Activated naive CD8-positive, alpha-beta T cell treated with anti-CD3 and anti-CD28 coated beads, Interleukin-2, amount 50 U/mL, for 24 hours (primary cell): ENCODE data around the gene DENND1A.
"Not testable (repeated sequence)": the region's sequence is repeated elsewhere in the genome, so short reads cannot be mapped to it uniquely, and the experiment has no call there.

Source experiments
- ATAC-seq: fragments of 150-1000 bp; cut with Tn5 transposase; one replicate; pipeline ENCODE4 v1.10.0; 2021
- DNase-seq: peaks from one replicate; pipeline ENCODE4 v3.0.0; 2021
- H3K27ac Mint-ChIP-seq: one replicate; pipeline ENCODE4 v1.8.0; 2021; ENCODE audit warnings: mild to moderate bottlenecking, mixed read lengths
- H3K27me3 Mint-ChIP-seq: one replicate; pipeline ENCODE4 v1.8.0; 2021; ENCODE audit warnings: mixed read lengths
- H3K36me3 Mint-ChIP-seq: one replicate; pipeline ENCODE4 v1.8.0; 2021; ENCODE audit warnings: low read depth, mixed read lengths
- H3K4me1 Mint-ChIP-seq: one replicate; pipeline ENCODE4 v1.8.0; 2021; ENCODE audit warnings: mixed read lengths
- H3K4me3 Mint-ChIP-seq: one replicate; pipeline ENCODE4 v1.8.0; 2021; ENCODE audit warnings: mild to moderate bottlenecking, moderate library complexity, mixed read lengths
- H3K9me3 Mint-ChIP-seq: one replicate; pipeline ENCODE4 v1.8.0; 2021; ENCODE audit warnings: mixed read lengths

DENND1A gene

GRCh38 chr9:123816817-123817472 lies 113.0 kb downstream of the DENND1A start:
- Mint-ChIP-seq H3K4me3 (no peak overlapping the region), H3K9me3 (no peaks in the 10 kb centered on the region), H3K36me3 (peaks cover 3% of the 10 kb centered on the region), H3K4me1 (no peaks in the 10 kb centered on the region), H3K27ac (no peak overlapping the region), H3K27me3 (no peaks in the 10 kb centered on the region)
- DNase-seq: no peak
- ATAC-seq: no peak

GRCh38 chr9:123815856-123816255 lies 114.1 kb downstream of the DENND1A start:
- H3K4me3 Mint-ChIP-seq, H3K27ac Mint-ChIP-seq, H3K36me3 Mint-ChIP-seq, H3K9me3 Mint-ChIP-seq, ATAC-seq, H3K4me1 Mint-ChIP-seq, DNase-seq, H3K27me3 Mint-ChIP-seq: not testable (repeated sequence)

- Mint-ChIP-seq H3K4me1 (no peaks in the 10 kb centered on the region), H3K36me3 (peaks cover 3% of the 10 kb centered on the region), H3K4me3 (no peak overlapping the region), H3K9me3 (no peaks in the 10 kb centered on the region), H3K27ac (no peak overlapping the region), H3K27me3 (no peaks in the 10 kb centered on the region)
- ATAC-seq (no peak), DNase-seq (no peak)
Observed at GRCh38 chr9:123814496-123814895, 115.4 kb downstream of the DENND1A start.

- DNase-seq (no peak), ATAC-seq (no peak)
- H3K27ac Mint-ChIP-seq: no peak overlapping the region
- H3K27me3 Mint-ChIP-seq: no peaks in the 10 kb centered on the region
- no peaks in the 10 kb centered on the region for H3K4me1 Mint-ChIP-seq
- no peak overlapping the region for H3K4me3 Mint-ChIP-seq
- H3K36me3 Mint-ChIP-seq: peaks cover 5% of the 10 kb centered on the region
- no peaks in the 10 kb centered on the region for H3K9me3 Mint-ChIP-seq
Observed at GRCh38 chr9:123812984-123813383, 116.9 kb downstream of the DENND1A start.

GRCh38 chr9:123807251-123807650 lies 122.7 kb downstream of the DENND1A start:
- Mint-ChIP-seq H3K9me3 (no peaks in the 10 kb centered on the region), H3K27ac (no peak overlapping the region), H3K4me3 (no peak overlapping the region), H3K4me1 (no peaks in the 10 kb centered on the region), H3K36me3 (peaks cover 5% of the 10 kb centered on the region), H3K27me3 (no peaks in the 10 kb centered on the region)
- DNase-seq (no peak), ATAC-seq (no peak)

GRCh38 chr9:123806829-123807228 lies 123.1 kb downstream of the DENND1A start:
- peaks cover 5% of the 10 kb centered on the region for H3K36me3 Mint-ChIP-seq
- no peak for DNase-seq

GRCh38 chr9:123798195-123798594 lies 131.7 kb downstream of the DENND1A start:
- ATAC-seq: no peak
- peaks cover 15% of the 10 kb centered on the region for H3K4me1 Mint-ChIP-seq
- no peaks in the 10 kb centered on the region for H3K27me3 Mint-ChIP-seq
- no peaks in the 10 kb centered on the region for H3K9me3 Mint-ChIP-seq
- H3K36me3 Mint-ChIP-seq: no peaks in the 10 kb centered on the region
- H3K27ac Mint-ChIP-seq: no peak overlapping the region
- H3K4me3 Mint-ChIP-seq: no peak overlapping the region
- DNase-seq: no peak

More at GRCh38 chr9:123806829-123807228, 123.1 kb downstream of the DENND1A start:
- Mint-ChIP-seq H3K9me3 (no peaks in the 10 kb centered on the region), H3K4me3 (no peak overlapping the region), H3K4me1 (no peaks in the 10 kb centered on the region), H3K27ac (no peak overlapping the region), H3K27me3 (no peaks in the 10 kb centered on the region)
- ATAC-seq: no peak

- Mint-ChIP-seq H3K4me1 (peaks cover 15% of the 10 kb centered on the region), H3K27me3 (no peaks in the 10 kb centered on the region), H3K4me3 (peak overlapping the region; percentile 53), H3K27ac (no peak overlapping the region), H3K9me3 (no peaks in the 10 kb centered on the region), H3K36me3 (peaks cover 3% of the 10 kb centered on the region)
- ATAC-seq (no peak), DNase-seq (no peak)
Observed at GRCh38 chr9:123796618-123797484, 133.1 kb downstream of the DENND1A start.

GRCh38 chr9:123796094-123796493 lies 133.8 kb downstream of the DENND1A start:
- Mint-ChIP-seq H3K27me3 (no peaks in the 10 kb centered on the region), H3K4me3 (no peak overlapping the region), H3K4me1 (peaks cover 15% of the 10 kb centered on the region), H3K9me3 (no peaks in the 10 kb centered on the region), H3K36me3 (peaks cover 3% of the 10 kb centered on the region), H3K27ac (no peak overlapping the region)
- DNase-seq: no peak
- peak; percentile 68 for ATAC-seq

- DNase-seq: no peak
- no peak overlapping the region for H3K4me3 Mint-ChIP-seq
- H3K27ac Mint-ChIP-seq: no peak overlapping the region
- peaks cover 3% of the 10 kb centered on the region for H3K36me3 Mint-ChIP-seq
- ATAC-seq: no peak
- H3K9me3 Mint-ChIP-seq: no peaks in the 10 kb centered on the region
- peaks cover 15% of the 10 kb centered on the region for H3K4me1 Mint-ChIP-seq
- no peaks in the 10 kb centered on the region for H3K27me3 Mint-ChIP-seq
Observed at GRCh38 chr9:123795336-123795735, 134.6 kb downstream of the DENND1A start.

GRCh38 chr9:123792501-123792900 lies 137.4 kb downstream of the DENND1A start:
- Mint-ChIP-seq H3K27ac (no peak overlapping the region), H3K4me3 (no peak overlapping the region), H3K36me3 (peaks cover 5% of the 10 kb centered on the region), H3K4me1 (peaks cover 14% of the 10 kb centered on the region), H3K27me3 (no peaks in the 10 kb centered on the region), H3K9me3 (no peaks in the 10 kb centered on the region)
- DNase-seq (no peak), ATAC-seq (no peak)

GRCh38 chr9:123789554-123790292 lies 140.2 kb downstream of the DENND1A start:
- Mint-ChIP-seq H3K27me3 (no peaks in the 10 kb centered on the region), H3K27ac (no peak overlapping the region), H3K4me3 (no peak overlapping the region), H3K9me3 (no peaks in the 10 kb centered on the region), H3K36me3 (peaks cover 5% of the 10 kb centered on the region), H3K4me1 (no peaks in the 10 kb centered on the region)
- no peak for ATAC-seq
- DNase-seq: no peak

GRCh38 chr9:123787416-123787815 lies 142.5 kb downstream of the DENND1A start:
- DNase-seq: no peak
- Mint-ChIP-seq H3K27me3 (no peaks in the 10 kb centered on the region), H3K4me1 (no peaks in the 10 kb centered on the region), H3K36me3 (peaks cover 4% of the 10 kb centered on the region), H3K4me3 (no peak overlapping the region), H3K27ac (no peak overlapping the region), H3K9me3 (no peaks in the 10 kb centered on the region)
- no peak for ATAC-seq

- Mint-ChIP-seq H3K27me3 (no peaks in the 10 kb centered on the region), H3K4me1 (no peaks in the 10 kb centered on the region), H3K36me3 (no peaks in the 10 kb centered on the region), H3K4me3 (no peak overlapping the region), H3K9me3 (no peaks in the 10 kb centered on the region), H3K27ac (no peak overlapping the region)
- DNase-seq (no peak), ATAC-seq (no peak)
Observed at GRCh38 chr9:123784518-123784917, 145.4 kb downstream of the DENND1A start.
